GM12873 (cell line): ENCODE results near the gene KIN.

Source experiments
- CTCF ChIP-seq: IDR thresholded peaks from 2 replicates; pipeline ENCODE4 v1.5.1; 2012; ENCODE audit warnings: low read depth, mild to moderate bottlenecking, moderate library complexity, low read length, control low read depth; ENCODE audit not compliant: insufficient read depth; ENCODE audit errors: missing control alignments

The KIN gene

GRCh38 chr10:7794251-7795026 is 6.6 kb upstream of the KIN start:
- no peak for TF ChIP-seq CTCF

GRCh38 chr10:7792541-7792940 is 4.7 kb upstream of the KIN start:
- no peak for TF ChIP-seq CTCF

- no peak for TF ChIP-seq CTCF
Measured at GRCh38 chr10:7789390-7789789, 1.6 kb upstream of the KIN start.

- no peak for TF ChIP-seq CTCF
Measured at GRCh38 chr10:7788639-7789286, 970 bp upstream of the KIN start.

GRCh38 chr10:7787150-7787856 is 490 bp downstream of the KIN start:
- TF ChIP-seq CTCF, result no peak

- TF ChIP-seq CTCF, result no peak
Measured at GRCh38 chr10:7786430-7786829, 1.4 kb downstream of the KIN start.

GRCh38 chr10:7776777-7777176 is 11.0 kb downstream of the KIN start:
- TF ChIP-seq CTCF, result no peak
